ENCODE measurements around the gene OR2H2.

Gene OR2H2

GRCh38 chr6:29590218-29590808 is 5.4 kb downstream of the OR2H2 start:
- DNase-seq (ENCODE audit: extremely low read depth in 1 of 2, low read depth in 1 of 2) = no peak

- no peak for DNase-seq (ENCODE audit: extremely low read depth in 1 of 2, low read depth in 1 of 2)
Measured at GRCh38 chr6:29591677-29592076, 6.8 kb downstream of the OR2H2 start.

- DNase-seq (ENCODE audit: extremely low read depth in 1 of 2, low read depth in 1 of 2) = no peak
Measured at GRCh38 chr6:29593199-29593855, 8.4 kb downstream of the OR2H2 start.

GRCh38 chr6:29596381-29596900 is 11.5 kb downstream of the OR2H2 start:
- no peak for DNase-seq (ENCODE audit: extremely low read depth in 1 of 2, low read depth in 1 of 2)

- no peak for DNase-seq (ENCODE audit: extremely low read depth in 1 of 2, low read depth in 1 of 2)
Measured at GRCh38 chr6:29597184-29597583, 12.3 kb downstream of the OR2H2 start.

GRCh38 chr6:29598172-29598747 is 13.3 kb downstream of the OR2H2 start:
- no peak for DNase-seq (ENCODE audit: extremely low read depth in 1 of 2, low read depth in 1 of 2)

GRCh38 chr6:29602564-29603361 is 17.8 kb downstream of the OR2H2 start:
- DNase-seq (ENCODE audit: extremely low read depth in 1 of 2, low read depth in 1 of 2) = no peak

GRCh38 chr6:29603456-29603855 is 18.5 kb downstream of the OR2H2 start:
- no peak for DNase-seq (ENCODE audit: extremely low read depth in 1 of 2, low read depth in 1 of 2)

- DNase-seq (ENCODE audit: extremely low read depth in 1 of 2, low read depth in 1 of 2) = no peak
Measured at GRCh38 chr6:29603930-29604329, 19.0 kb downstream of the OR2H2 start.

GRCh38 chr6:29608131-29608530 is 23.2 kb downstream of the OR2H2 start:
- no peak for DNase-seq (ENCODE audit: extremely low read depth in 1 of 2, low read depth in 1 of 2)

- no peak for DNase-seq (ENCODE audit: extremely low read depth in 1 of 2, low read depth in 1 of 2)
Measured at GRCh38 chr6:29610540-29610939, 25.6 kb downstream of the OR2H2 start.

GRCh38 chr6:29611426-29611825 is 26.5 kb downstream of the OR2H2 start:
- no peak for DNase-seq (ENCODE audit: extremely low read depth in 1 of 2, low read depth in 1 of 2)

GRCh38 chr6:29617782-29618554 is 33.0 kb downstream of the OR2H2 start:
- no peak for DNase-seq (ENCODE audit: extremely low read depth in 1 of 2, low read depth in 1 of 2)

- DNase-seq (ENCODE audit: extremely low read depth in 1 of 2, low read depth in 1 of 2) = no peak
Measured at GRCh38 chr6:29619578-29620160, 34.7 kb downstream of the OR2H2 start.

- no peak for DNase-seq (ENCODE audit: extremely low read depth in 1 of 2, low read depth in 1 of 2)
Measured at GRCh38 chr6:29620630-29621029, 35.7 kb downstream of the OR2H2 start.

GRCh38 chr6:29624520-29624961 is 39.6 kb downstream of the OR2H2 start:
- no peak for DNase-seq (ENCODE audit: extremely low read depth in 1 of 2, low read depth in 1 of 2)

GRCh38 chr6:29625337-29625930 is 40.5 kb downstream of the OR2H2 start:
- no peak for DNase-seq (ENCODE audit: extremely low read depth in 1 of 2, low read depth in 1 of 2)

GRCh38 chr6:29626948-29627754 is 42.2 kb downstream of the OR2H2 start:
- no peak for DNase-seq (ENCODE audit: extremely low read depth in 1 of 2, low read depth in 1 of 2)
